PFSK-1 (cell line): ENCODE results near the gene SNTB2.

Experiments
- FOXP2 ChIP-seq: optimal IDR thresholded peaks from 2 replicates; pipeline ENCODE3; 2011; ENCODE audit warnings: borderline replicate concordance, control low read depth, inconsistent platforms; ENCODE audit not compliant: insufficient read depth; ENCODE audit errors: extremely low read length, extremely low read depth
- POLR2AphosphoS5 ChIP-seq: IDR thresholded peaks from 2 replicates; pipeline ENCODE4 v1.6.1; 2012; ENCODE audit warnings: low read depth, mild to moderate bottlenecking, control low read depth, low read length, moderate library complexity
- REST ChIP-seq, 2 experiments: IDR thresholded peaks; 2 replicates each; pipeline versions ENCODE4 v1.6.1 to v1.8.0; 2011 to 2012; ENCODE audit warnings: low read depth in 2 of 2, low read length in 2 of 2, control low read depth in 1 of 2, inconsistent platforms in 1 of 2, mild to moderate bottlenecking in 1 of 2, moderate library complexity in 1 of 2; ENCODE audit not compliant: insufficient read depth in 1 of 2
- SIN3A ChIP-seq: IDR thresholded peaks from 2 replicates; pipeline ENCODE4 v1.6.1; 2012; ENCODE audit warnings: mild to moderate bottlenecking, low read length, moderate library complexity, borderline replicate concordance; ENCODE audit not compliant: insufficient read depth
- TAF1 ChIP-seq: IDR thresholded peaks from 2 replicates; pipeline ENCODE4 v1.6.1; 2012; ENCODE audit warnings: low read length, control low read depth, borderline replicate concordance; ENCODE audit not compliant: insufficient read depth

The SNTB2 gene

GRCh38 chr16:69244336-69244735 lies 57.4 kb downstream of the SNTB2 start:
- TF ChIP-seq FOXP2, result no peak
- TF ChIP-seq REST (IDR thresholded peaks at IDR 0.05; ENCODE audit: insufficient read depth in 1 of 2, low read depth in 2 of 2, low read length in 2 of 2), result no peak
- no peak for TF ChIP-seq POLR2AphosphoS5
- TF ChIP-seq SIN3A, result no peak
- TF ChIP-seq TAF1, result no peak

GRCh38 chr16:69250081-69250480 lies 63.1 kb downstream of the SNTB2 start:
- no peak for TF ChIP-seq REST (IDR thresholded peaks at IDR 0.05; ENCODE audit: insufficient read depth in 1 of 2, low read depth in 2 of 2, low read length in 2 of 2)
- no peak for TF ChIP-seq TAF1
- no peak for TF ChIP-seq FOXP2
- TF ChIP-seq SIN3A, result no peak
- no peak for TF ChIP-seq POLR2AphosphoS5

GRCh38 chr16:69253870-69254341 lies 66.9 kb downstream of the SNTB2 start:
- TF ChIP-seq SIN3A (no peak), REST (IDR thresholded peaks at IDR 0.05; ENCODE audit: insufficient read depth in 1 of 2, low read depth in 2 of 2, low read length in 2 of 2) (no peak), POLR2AphosphoS5 (no peak), TAF1 (no peak), FOXP2 (no peak)

DNA sequence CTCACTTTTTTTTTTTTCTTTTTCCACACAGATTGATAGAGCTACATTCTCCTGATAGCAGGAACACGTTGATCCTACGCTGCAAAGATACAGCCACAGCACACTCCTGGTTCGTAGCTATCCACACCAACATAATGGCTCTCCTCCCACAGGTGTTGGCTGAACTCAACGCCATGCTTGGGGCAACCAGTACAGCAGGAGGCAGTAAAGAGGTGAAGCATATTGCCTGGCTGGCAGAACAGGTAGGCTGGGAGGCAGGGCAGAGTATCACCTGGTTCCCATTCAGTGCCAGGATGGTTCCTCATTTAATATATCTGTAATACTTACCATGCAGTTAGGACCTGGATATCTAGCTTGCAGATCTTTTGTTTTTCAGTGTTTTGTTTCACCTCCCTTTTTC lies 73.1 kb downstream of the SNTB2 start:
- TF ChIP-seq SIN3A, result no peak
- TF ChIP-seq TAF1, result no peak
- no peak for TF ChIP-seq FOXP2
- TF ChIP-seq REST (IDR thresholded peaks at IDR 0.05; ENCODE audit: insufficient read depth in 1 of 2, low read depth in 2 of 2, low read length in 2 of 2), result no peak
- no peak for TF ChIP-seq POLR2AphosphoS5

- TF ChIP-seq POLR2AphosphoS5 (no peak), SIN3A (no peak), TAF1 (no peak), REST (IDR thresholded peaks at IDR 0.05; ENCODE audit: insufficient read depth in 1 of 2, low read depth in 2 of 2, low read length in 2 of 2) (no peak), FOXP2 (no peak)
These were observed 73.5 kb downstream of the SNTB2 start for GRCh38 chr16:69260506-69260905.
